ENCODE results near the gene SBF1.

- TF ChIP-seq CTCF (IDR thresholded peaks at IDR 0.05) (no peak), POLR2A (IDR thresholded peaks at IDR 0.05) (no peak)
Observed at GRCh38 chr22:50436841-50437341, 37.9 kb downstream of the SBF1 start.

Measured in body of pancreas (tissue), 4 donors.